Spleen (tissue), 7 donors: Measurements from ENCODE around the gene SORBS1.

ENCODE experiments used
- CTCF ChIP-seq, 11 experiments: fragments of 200-600 bp in 7 of 11; fragments of 450-650 bp in 4 of 11; sonication (generic) in 4 of 11; IDR thresholded peaks in 8 of 11; conservative IDR thresholded peaks in 3 of 11; 1 replicate in 7 of 11; 2 replicates in 4 of 11; pipeline versions ENCODE4 v1.4.0 to v1.8.0; 2016 to 2021; ENCODE audit warnings: antibody characterized with exemption in 11 of 11, inconsistent platforms in 4 of 11, mild to moderate bottlenecking in 1 of 11
- POLR2A ChIP-seq, 3 donors: fragments of 450-650 bp; IDR thresholded peaks; one replicate each; pipeline ENCODE4 v1.5.1; 2017; ENCODE audit warnings: antibody characterized with exemption in 3 of 3, mild to moderate bottlenecking in 1 of 3
- POLR2AphosphoS5 ChIP-seq, 3 donors: sonication (generic); formaldehyde crosslinking; IDR thresholded peaks; one replicate each; pipeline ENCODE4 v1.5.1; 2017; ENCODE audit warnings: antibody characterized with exemption in 3 of 3
- donor health status: DM: no; HTN: no; CAD: no; lungs with moderate emphysema.
- donor health status: DM: no; HTN: no; CAD: no.
- donor health status: DM: no; HTN: no; CAD: no.

DNA sequence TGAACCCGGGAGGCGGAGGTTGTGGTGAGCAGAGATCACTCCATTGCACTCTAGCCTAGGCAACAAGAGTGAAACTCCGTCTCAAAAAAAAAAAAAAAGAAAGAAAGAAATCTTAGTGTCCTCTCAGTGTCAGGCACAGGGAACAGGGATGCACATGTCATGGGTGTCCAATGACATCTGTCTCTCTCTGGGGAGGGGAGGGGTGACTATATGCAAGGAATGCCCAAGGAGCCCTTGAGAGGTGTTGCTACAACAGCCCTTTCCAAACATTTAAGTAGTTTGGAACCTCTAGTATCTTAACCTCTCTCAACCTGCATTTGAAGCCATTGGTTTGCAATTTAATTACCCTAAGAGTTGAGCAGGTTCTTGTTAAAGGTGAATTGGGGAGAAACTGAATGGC is 299.2 kb downstream of the SORBS1 start:
- TF ChIP-seq CTCF (IDR thresholded peaks at IDR 0.05 in 8 of 11, conservative IDR thresholded peaks at IDR 0.05 in 3 of 11) = no peak
- TF ChIP-seq POLR2A (IDR thresholded peaks at IDR 0.05) = no peak
- TF ChIP-seq POLR2AphosphoS5 (IDR thresholded peaks at IDR 0.05) = no peak
